Ectodermal cell (in vitro differentiated cells): Measurements from ENCODE around the gene GKN2.

Source experiments
- H3K27ac ChIP-seq: 2 replicates; pipeline ENCODE4 v1.7.0; 2013; ENCODE audit warnings: mild to moderate bottlenecking, low read depth, low read length; ENCODE audit not compliant: insufficient read depth, poor library complexity, severe bottlenecking
- H3K27me3 ChIP-seq: 2 replicates; pipeline ENCODE4 v1.7.0; 2013; ENCODE audit warnings: mild to moderate bottlenecking, low read length; ENCODE audit not compliant: insufficient read depth, control insufficient read depth, poor library complexity, severe bottlenecking
- H3K36me3 ChIP-seq: one replicate; pipeline ENCODE4 v1.7.0; 2013; ENCODE audit warnings: low read length; ENCODE audit not compliant: control insufficient read depth, insufficient read depth
- H3K4me1 ChIP-seq: one replicate; pipeline ENCODE4 v1.7.0; 2013; ENCODE audit warnings: low read length; ENCODE audit not compliant: control insufficient read depth, insufficient read depth
- H3K4me3 ChIP-seq: 2 replicates; pipeline ENCODE4 v1.7.0; 2013; ENCODE audit warnings: low read depth, low read length, control low read depth; ENCODE audit not compliant: insufficient read depth
- H3K9me3 ChIP-seq: 2 replicates; pipeline ENCODE4 v1.7.0; 2013; ENCODE audit warnings: mild to moderate bottlenecking, low read length, moderate library complexity; ENCODE audit not compliant: control insufficient read depth
- WGBS, 2 experiments: methylation state at CpG; one replicate each; pipeline ENCODE4 v1.1.7; 2013; ENCODE audit warnings: missing lambda C conversion rate in 2 of 2; 5-methylcytosine and 5-hydroxymethylcytosine counted together

GKN2 gene

DNA sequence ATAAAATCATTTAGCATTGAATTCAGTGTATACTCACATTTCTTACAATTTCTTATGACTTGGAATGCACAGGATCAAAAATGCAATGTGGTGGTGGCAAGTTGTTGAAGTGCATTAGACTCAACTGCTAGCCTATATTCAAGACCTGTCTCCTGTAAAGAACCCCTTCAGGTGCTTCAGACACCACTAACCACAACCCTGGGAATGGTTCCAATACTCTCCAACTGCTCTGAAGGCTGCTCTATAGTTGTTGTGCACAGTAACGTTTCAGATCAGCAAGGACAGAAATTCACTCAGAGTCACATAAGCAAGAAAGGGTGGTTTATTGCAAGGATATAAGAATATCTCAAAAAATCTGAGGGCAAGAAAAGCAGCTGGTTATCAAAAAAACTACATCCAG is 28.3 kb upstream of the GKN2 start:
- Histone ChIP-seq H3K36me3 (no peaks in the 10 kb centered on the region), H3K4me3 (no peak overlapping the region), H3K27me3 (no peaks in the 10 kb centered on the region), H3K9me3 (no peaks in the 10 kb centered on the region), H3K4me1 (no peaks in the 10 kb centered on the region), H3K27ac (no peak overlapping the region)
- 100% methylated on average over 1 of the region's 1 CpG for WGBS, 2 experiments

DNA sequence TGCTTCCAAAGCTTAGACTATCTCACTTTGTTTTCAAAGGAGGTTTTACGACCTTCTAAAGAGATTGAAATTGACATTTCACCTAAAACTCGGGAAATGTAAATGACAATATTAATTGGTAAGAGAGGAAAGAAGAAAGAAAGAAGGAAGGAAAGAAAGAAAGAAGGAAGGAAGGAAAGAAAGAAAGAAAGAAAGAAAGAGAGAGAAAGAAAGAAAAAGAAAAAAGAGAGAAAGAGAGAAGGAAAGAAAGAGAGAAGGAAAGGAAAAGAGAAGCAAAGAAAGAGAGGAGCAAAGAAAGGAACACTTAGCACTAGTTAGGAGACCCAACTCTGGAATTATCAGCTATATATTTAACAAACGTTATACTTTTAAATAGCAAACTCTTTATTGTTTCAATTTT is 25.4 kb upstream of the GKN2 start:
- Histone ChIP-seq H3K27me3 (no peaks in the 10 kb centered on the region), H3K36me3 (no peaks in the 10 kb centered on the region), H3K4me1 (no peaks in the 10 kb centered on the region), H3K27ac (no peak overlapping the region), H3K4me3 (no peak overlapping the region), H3K9me3 (no peaks in the 10 kb centered on the region)
- WGBS, 2 experiments, result 84 to 100% methylated on average over 2 of the region's 3 CpGs

DNA sequence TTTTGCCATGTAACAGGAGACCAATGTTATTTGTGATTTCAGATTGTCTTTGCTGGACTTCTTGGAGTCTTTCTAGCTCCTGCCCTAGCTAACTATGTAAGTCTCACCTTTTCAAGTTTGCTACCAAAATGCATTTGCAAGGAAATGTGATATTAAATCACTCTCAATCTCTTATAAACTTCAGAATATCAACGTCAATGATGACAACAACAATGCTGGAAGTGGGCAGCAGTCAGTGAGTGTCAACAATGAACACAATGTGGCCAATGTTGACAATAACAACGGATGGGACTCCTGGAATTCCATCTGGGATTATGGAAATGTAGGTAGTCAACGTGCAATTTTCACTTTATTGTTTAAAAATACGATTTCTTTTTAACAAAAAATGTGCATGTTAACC is 24.8 kb upstream of the GKN2 start:
- no peaks in the 10 kb centered on the region for H3K9me3 ChIP-seq
- H3K4me3 ChIP-seq, result no peak overlapping the region
- no peaks in the 10 kb centered on the region for H3K36me3 ChIP-seq
- 70 to 83% methylated on average over 2 to 3 of the region's 4 CpGs for WGBS, 2 experiments
- H3K4me1 ChIP-seq, result no peaks in the 10 kb centered on the region
- H3K27ac ChIP-seq, result no peak overlapping the region
- no peaks in the 10 kb centered on the region for H3K27me3 ChIP-seq

DNA sequence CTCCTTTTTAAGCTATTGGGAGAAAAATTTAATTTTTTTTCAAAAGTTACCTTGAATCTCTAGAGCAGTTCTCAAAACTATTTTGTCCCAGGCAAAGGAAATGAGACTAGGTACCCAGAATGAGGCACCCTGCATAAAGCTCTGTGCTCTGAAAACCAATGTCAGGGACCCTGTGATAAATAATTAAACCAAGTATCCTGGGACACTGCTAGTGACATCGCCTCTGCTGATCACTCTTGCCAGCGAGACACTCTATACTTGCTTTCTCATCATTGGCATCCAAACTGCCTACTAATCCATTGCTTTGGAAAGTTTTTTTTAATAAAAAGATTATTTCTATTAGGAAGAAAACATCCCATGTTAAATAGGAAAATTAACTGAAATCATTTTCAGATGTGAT is 23.2 kb upstream of the GKN2 start:
- Histone ChIP-seq H3K36me3 (no peaks in the 10 kb centered on the region), H3K9me3 (no peaks in the 10 kb centered on the region), H3K4me1 (no peaks in the 10 kb centered on the region), H3K27ac (no peak overlapping the region), H3K4me3 (no peak overlapping the region), H3K27me3 (no peaks in the 10 kb centered on the region)
- WGBS, 2 experiments, result 94 to 97% methylated on average over 2 of the region's 2 CpGs

DNA sequence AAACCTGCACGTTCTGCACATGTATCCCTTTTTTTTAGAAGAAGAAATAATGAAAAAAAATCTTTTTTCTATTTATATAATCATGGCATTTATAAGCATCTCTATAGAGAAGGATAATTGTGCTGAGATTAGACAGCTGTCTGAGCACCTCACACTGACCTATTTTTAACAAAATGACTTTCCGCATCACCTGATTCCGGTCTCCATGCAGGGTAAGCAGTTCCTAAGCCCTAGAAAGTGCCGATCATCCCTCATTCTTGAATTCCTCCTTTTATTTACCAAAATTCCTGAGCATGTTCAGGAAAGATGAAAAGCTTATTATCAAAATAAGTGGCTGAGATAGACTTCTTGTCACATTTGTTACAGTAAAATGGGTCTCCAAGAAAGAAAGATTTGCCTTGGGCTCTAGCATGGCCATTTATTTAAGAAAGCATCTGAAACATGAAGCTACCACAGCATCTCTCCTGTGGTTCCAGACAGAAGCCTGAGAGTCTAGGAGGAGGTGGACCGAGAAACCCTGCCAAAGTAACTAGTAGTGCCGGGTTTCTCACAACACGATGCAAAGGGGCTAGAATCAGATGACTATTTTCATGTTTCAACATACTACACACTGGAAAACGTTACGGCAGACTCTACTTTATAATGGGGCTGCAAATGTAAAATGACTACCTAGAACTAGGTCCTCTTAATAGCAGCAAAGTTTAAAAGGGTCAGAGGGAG is 22.4 kb upstream of the GKN2 start:
- no peak overlapping the region for H3K27ac ChIP-seq
- H3K9me3 ChIP-seq, result no peaks in the 10 kb centered on the region
- no peaks in the 10 kb centered on the region for H3K4me1 ChIP-seq
- no peaks in the 10 kb centered on the region for H3K27me3 ChIP-seq
- no peak overlapping the region for H3K4me3 ChIP-seq
- 76 to 83% methylated on average over 8 of the region's 9 CpGs for WGBS, 2 experiments
- H3K36me3 ChIP-seq, result no peaks in the 10 kb centered on the region

DNA sequence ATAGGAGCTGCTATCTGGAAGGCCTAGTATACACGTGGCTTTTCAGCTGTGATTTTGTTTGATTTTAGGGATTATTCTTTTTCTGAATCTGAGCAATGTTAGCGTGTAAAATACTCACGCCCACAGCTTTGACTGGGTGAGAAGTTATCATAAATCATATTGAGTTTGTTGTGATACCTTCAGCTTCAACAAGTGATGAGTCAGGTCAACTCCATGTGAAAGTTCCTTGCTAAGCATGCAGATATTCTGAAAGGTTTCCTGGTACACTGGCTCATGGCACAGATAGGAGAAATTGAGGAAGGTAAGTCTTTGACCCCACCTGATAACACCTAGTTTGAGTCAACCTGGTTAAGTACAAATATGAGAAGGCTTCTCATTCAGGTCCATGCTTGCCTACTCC is 21.6 kb upstream of the GKN2 start, which contains the start of gene GKN1:
GKN1 (plus strand) TSS at position 386 of the 400 bp plus-strand sequence. CDS start 42 bp downstream, outside the sequence.
- H3K4me1 ChIP-seq, result no peaks in the 10 kb centered on the region
- H3K9me3 ChIP-seq, result no peaks in the 10 kb centered on the region
- H3K4me3 ChIP-seq, result no peak within 1 kb of the TSS
- 58% methylated on average over 3 of the region's 3 CpGs; no CpG with 5 or more reads in 1 of the 2 experiments for WGBS, 2 experiments
- H3K27ac ChIP-seq, result no peak within 1 kb of the TSS
- no peaks in the 10 kb centered on the region for H3K27me3 ChIP-seq
- H3K36me3 ChIP-seq, result no peaks in the 10 kb centered on the region

DNA sequence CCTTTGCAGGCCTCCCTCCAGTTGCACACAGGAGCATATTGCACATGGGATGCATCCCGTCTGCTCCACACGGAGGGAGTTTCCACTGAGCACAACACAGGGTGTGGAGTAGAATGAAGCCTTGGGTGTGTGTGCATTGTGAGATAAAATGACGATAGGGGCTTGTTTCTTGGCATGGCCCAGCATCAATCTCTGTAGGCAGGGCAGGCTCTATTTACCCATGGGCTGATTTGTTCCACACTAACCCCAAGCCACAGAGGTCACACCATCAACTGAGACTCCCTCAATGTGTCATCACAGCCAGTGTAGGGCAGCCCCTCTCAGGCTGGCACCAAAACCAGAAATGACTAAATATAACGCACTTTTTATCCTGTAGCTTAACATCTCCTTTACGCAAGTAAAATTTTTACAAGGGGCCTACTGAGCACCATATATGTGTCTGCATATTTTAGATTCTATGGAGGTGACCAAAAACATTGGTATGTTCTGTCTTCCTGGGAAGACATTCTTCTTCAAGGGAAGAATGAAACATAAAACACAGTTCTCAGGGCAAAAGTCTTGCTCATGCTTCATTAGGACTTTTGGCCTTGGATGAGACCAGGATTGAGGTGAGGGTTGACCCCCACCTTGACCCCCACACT is 19.0 kb upstream of the GKN2 start:
- H3K27ac ChIP-seq, result no peak overlapping the region

DNA sequence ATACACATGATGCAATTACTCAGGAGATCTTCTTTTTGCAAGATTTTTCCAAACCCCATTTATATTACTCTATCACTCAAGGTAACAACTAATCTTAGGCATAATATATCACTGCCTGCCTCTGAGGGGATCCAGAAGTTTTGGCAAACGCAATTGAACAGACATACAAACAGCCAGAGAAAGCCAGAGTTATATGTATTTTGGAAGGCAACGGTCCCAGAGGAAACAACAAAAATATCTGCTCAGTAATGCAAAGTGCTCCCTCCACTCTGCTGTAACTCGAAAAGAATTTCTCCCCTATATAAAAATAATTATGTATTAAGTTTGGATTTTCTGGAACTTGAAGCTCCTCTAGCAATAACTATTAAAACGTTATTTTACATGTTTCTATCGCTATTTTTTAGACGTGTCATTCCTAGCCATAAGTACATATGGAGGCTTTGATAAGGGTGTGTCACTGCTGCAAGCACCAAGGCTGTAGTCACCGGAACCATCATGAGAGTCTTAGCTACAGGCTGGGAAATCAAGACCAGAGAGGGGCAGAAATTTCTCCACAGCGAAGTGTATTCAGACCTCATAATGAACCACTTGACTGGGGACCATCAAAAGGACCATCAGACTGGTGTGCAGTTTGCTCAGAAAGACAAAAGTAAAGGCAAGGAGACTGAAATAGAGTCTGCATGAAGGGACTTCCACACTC is 18.0 kb upstream of the GKN2 start:
- no peaks in the 10 kb centered on the region for H3K27me3 ChIP-seq
- H3K9me3 ChIP-seq, result no peaks in the 10 kb centered on the region
- no peaks in the 10 kb centered on the region for H3K36me3 ChIP-seq
- no peak overlapping the region for H3K27ac ChIP-seq
- H3K4me3 ChIP-seq, result no peak overlapping the region
- H3K4me1 ChIP-seq, result no peaks in the 10 kb centered on the region
- 94 to 95% methylated on average over 7 of the region's 8 CpGs for WGBS, 2 experiments

More for the DNA sequence above, 19.0 kb upstream of the GKN2 start:
- Histone ChIP-seq H3K4me3 (no peak overlapping the region), H3K27me3 (no peaks in the 10 kb centered on the region), H3K36me3 (no peaks in the 10 kb centered on the region), H3K4me1 (no peaks in the 10 kb centered on the region), H3K9me3 (no peaks in the 10 kb centered on the region)
- WGBS, 2 experiments, result 96 to 97% methylated on average over 5 of the region's 5 CpGs

DNA sequence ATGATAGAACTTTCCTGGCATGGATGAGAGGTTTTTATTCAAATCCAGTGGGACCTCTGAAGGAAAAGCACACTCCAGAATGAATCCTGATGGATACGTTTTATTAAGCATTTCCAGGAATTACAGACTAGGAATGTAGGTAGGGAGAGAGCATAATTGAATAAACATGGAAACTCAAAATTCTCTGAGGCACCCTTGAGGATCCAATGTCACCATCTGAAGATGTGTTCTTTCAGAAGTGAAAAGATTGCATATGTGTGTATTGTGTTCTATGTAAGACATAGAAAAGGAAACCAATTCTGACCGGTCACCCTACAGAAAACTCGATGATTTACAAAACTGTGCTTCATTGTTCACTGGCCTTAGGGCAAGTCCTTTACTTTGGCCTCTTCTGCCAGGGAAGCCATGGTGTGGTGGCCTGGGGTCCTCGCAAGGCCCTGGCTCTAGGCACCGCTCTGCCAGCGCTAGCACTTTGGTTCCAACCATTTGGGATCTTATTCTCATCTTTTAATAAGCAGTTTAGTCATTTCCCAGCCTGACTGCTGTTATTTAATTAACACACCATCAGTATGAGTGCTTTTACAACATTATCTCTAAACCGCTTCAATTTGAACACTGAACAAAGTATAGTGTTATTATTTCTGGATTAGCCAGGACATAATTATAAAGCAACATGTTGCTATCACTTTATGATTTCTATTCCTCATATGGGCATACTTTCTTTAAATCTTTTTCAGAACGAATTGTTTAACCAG is 17.2 kb upstream of the GKN2 start:
- 77 to 84% methylated on average over 7 to 8 of the region's 8 CpGs for WGBS, 2 experiments
- H3K9me3 ChIP-seq, result no peaks in the 10 kb centered on the region
- no peaks in the 10 kb centered on the region for H3K4me1 ChIP-seq
- H3K27me3 ChIP-seq, result no peaks in the 10 kb centered on the region
- H3K4me3 ChIP-seq, result no peak overlapping the region
- H3K36me3 ChIP-seq, result no peaks in the 10 kb centered on the region
- no peak overlapping the region for H3K27ac ChIP-seq

DNA sequence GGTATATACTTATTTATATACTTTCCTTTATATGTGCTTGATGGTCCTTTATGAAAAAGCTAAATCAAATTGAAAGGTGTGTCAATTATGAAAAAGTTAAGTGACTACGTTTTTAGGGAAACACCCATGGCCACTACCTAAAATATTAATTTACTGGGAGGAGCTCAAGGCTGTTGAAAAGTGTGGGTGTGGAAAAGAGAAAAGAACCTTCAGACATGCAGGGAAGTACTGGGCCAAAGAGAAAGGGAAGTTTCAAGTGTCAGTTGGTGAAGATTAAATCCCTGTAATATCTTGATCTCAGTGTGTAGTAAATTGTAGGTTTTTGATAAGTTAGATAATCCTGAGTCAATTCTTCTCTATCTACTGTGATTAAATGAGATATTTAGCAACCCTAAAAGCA is 15.5 kb upstream of the GKN2 start:
- WGBS, 2 experiments, result 100% methylated on average over 1 of the region's 1 CpG
- H3K36me3 ChIP-seq, result no peaks in the 10 kb centered on the region
- no peak overlapping the region for H3K4me3 ChIP-seq
- H3K27ac ChIP-seq, result no peak overlapping the region
- H3K27me3 ChIP-seq, result no peaks in the 10 kb centered on the region
- no peaks in the 10 kb centered on the region for H3K4me1 ChIP-seq
- H3K9me3 ChIP-seq, result no peaks in the 10 kb centered on the region
